ENCODE results near the gene NALF2. TPM values are rescaled to one million over a fixed set of nuclear protein-coding genes. Genes with fewer than 3 reads are reported as not detected.

The NALF2 gene
- total RNA-seq, 1 experiment from 2014 or later = not detected

GRCh38 chrX:69507500-69507789 lies 3.3 kb downstream of the NALF2 start:
- CTCF ChIA-PET = no interaction called here
- TF ChIP-seq, protein P1, sequence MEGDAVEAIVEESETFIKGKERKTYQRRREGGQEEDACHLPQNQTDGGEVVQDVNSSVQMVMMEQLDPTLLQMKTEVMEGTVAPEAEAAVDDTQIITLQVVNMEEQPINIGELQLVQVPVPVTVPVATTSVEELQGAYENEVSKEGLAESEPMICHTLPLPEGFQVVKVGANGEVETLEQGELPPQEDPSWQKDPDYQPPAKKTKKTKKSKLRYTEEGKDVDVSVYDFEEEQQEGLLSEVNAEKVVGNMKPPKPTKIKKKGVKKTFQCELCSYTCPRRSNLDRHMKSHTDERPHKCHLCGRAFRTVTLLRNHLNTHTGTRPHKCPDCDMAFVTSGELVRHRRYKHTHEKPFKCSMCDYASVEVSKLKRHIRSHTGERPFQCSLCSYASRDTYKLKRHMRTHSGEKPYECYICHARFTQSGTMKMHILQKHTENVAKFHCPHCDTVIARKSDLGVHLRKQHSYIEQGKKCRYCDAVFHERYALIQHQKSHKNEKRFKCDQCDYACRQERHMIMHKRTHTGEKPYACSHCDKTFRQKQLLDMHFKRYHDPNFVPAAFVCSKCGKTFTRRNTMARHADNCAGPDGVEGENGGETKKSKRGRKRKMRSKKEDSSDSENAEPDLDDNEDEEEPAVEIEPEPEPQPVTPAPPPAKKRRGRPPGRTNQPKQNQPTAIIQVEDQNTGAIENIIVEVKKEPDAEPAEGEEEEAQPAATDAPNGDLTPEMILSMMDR (conservative IDR thresholded peaks at IDR 0.05) = no peak
- TF ChIP-seq EZH2 (IDR thresholded peaks at IDR 0.05; ENCODE audit: low read depth) = no peak
- POLR2A ChIA-PET (ENCODE audit: unreplicated experiment) = no interaction called here
- BruUV-seq (replicated peaks) = no TSS peak
- Histone ChIP-seq H3K79me2 (ENCODE audit: low read depth) (no peaks in the 10 kb centered on the region), H3K9me2 (ENCODE audit: insufficient read depth) (no peaks in the 10 kb centered on the region), H3K27ac (no peak overlapping the region), H3K36me3 (ENCODE audit: low read depth) (no peaks in the 10 kb centered on the region), H3K9me3 (ENCODE audit: insufficient read depth, low read depth) (no peaks in the 10 kb centered on the region), H2AFZ (no peak overlapping the region), H3K4me1 (replicated peaks; ENCODE audit: insufficient read depth) (no peaks in the 10 kb centered on the region), H3K4me2 (no peak overlapping the region), H3K4me3 (no peak overlapping the region), H3K27me3 (ENCODE audit: insufficient read depth, low read depth) (no peaks in the 10 kb centered on the region), H4K20me1 (ENCODE audit: insufficient read depth) (no peaks in the 10 kb centered on the region), H3F3A (ENCODE audit: insufficient read depth, low read depth) (no peaks in the 10 kb centered on the region)
- intact Hi-C loops (cut with micrococcal nuclease; ENCODE audit: unreplicated experiment) = no loop called here
- no peak for DNase-seq

- no peaks in the 10 kb centered on the region for H3K36me3 ChIP-seq (ENCODE audit: low read depth)
- H3K4me1 ChIP-seq (replicated peaks; ENCODE audit: insufficient read depth) = no peaks in the 10 kb centered on the region
- H2AFZ ChIP-seq = no peak overlapping the region
- no TSS peak for BruUV-seq (replicated peaks)
- H3K79me2 ChIP-seq (ENCODE audit: low read depth) = no peaks in the 10 kb centered on the region
- DNase-seq = no peak
- no peaks in the 10 kb centered on the region for H3K27me3 ChIP-seq (ENCODE audit: insufficient read depth, low read depth)
- H3K9me3 ChIP-seq (ENCODE audit: insufficient read depth, low read depth) = no peaks in the 10 kb centered on the region
- H3K4me2 ChIP-seq = no peak overlapping the region
- ChIA-PET POLR2A (ENCODE audit: unreplicated experiment) (no interaction called here), CTCF (no interaction called here)
- no peak overlapping the region for H3K4me3 ChIP-seq
- no peaks in the 10 kb centered on the region for H4K20me1 ChIP-seq (ENCODE audit: insufficient read depth)
- no peaks in the 10 kb centered on the region for H3F3A ChIP-seq (ENCODE audit: insufficient read depth, low read depth)
- no peak overlapping the region for H3K27ac ChIP-seq
- no peak for TF ChIP-seq EZH2 (IDR thresholded peaks at IDR 0.05; ENCODE audit: low read depth)
- TF ChIP-seq, protein P1 (conservative IDR thresholded peaks at IDR 0.05) = no peak
- intact Hi-C loops (cut with micrococcal nuclease; ENCODE audit: unreplicated experiment) = no loop called here
- H3K9me2 ChIP-seq (ENCODE audit: insufficient read depth) = no peaks in the 10 kb centered on the region
Observed at GRCh38 chrX:69508610-69509009, 4.5 kb downstream of the NALF2 start.

DNA sequence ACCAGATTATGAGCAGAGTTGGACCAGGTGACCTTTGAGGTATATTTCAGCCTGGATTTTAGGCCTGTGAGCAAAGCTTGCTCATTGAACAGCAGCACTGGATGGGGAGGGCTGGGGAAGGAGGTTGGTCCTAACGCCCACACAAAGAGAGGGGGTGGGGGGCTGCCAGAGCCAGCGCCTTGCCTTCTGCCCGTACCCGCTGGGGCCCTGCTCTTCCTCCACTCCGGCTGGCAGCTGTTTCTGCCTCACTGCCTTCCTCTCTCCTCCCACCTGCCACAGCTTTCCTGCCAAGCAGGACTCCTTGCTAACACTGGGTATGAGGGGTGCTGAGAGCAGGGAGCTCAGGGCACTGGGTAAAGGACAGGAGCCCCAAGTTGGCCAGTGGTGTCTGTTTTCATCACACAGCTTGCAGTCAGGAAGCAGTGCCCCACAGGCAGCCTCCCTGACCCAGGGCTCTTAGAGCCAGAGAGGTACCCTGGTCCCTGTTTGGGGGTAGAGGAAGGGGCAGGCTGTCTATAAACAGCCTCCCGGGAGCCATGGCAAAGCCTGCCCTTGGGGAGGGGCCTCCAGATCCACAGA lies 6.1 kb downstream of the NALF2 start:
- no peaks in the 10 kb centered on the region for H3K36me3 ChIP-seq (ENCODE audit: low read depth)
- no peak overlapping the region for H2AFZ ChIP-seq
- H3K4me2 ChIP-seq = no peak overlapping the region
- no peak overlapping the region for H3K27ac ChIP-seq
- no peaks in the 10 kb centered on the region for H3K4me1 ChIP-seq (replicated peaks; ENCODE audit: insufficient read depth)
- DNase-seq = no peak
- no peaks in the 10 kb centered on the region for H4K20me1 ChIP-seq (ENCODE audit: insufficient read depth)
- no peaks in the 10 kb centered on the region for H3F3A ChIP-seq (ENCODE audit: insufficient read depth, low read depth)
- no peak overlapping the region for H3K4me3 ChIP-seq
- H3K79me2 ChIP-seq (ENCODE audit: low read depth) = no peaks in the 10 kb centered on the region
- no peaks in the 10 kb centered on the region for H3K27me3 ChIP-seq (ENCODE audit: insufficient read depth, low read depth)
- no peaks in the 10 kb centered on the region for H3K9me3 ChIP-seq (ENCODE audit: insufficient read depth, low read depth)
- TF ChIP-seq, protein P1 (conservative IDR thresholded peaks at IDR 0.05) = no peak
- TF ChIP-seq EZH2 (IDR thresholded peaks at IDR 0.05; ENCODE audit: low read depth) = no peak
- no TSS peak for BruUV-seq (replicated peaks)
- no peaks in the 10 kb centered on the region for H3K9me2 ChIP-seq (ENCODE audit: insufficient read depth)
- intact Hi-C loops (cut with micrococcal nuclease; ENCODE audit: unreplicated experiment) = no loop called here
- CTCF ChIA-PET = no interaction called here
- POLR2A ChIA-PET (ENCODE audit: unreplicated experiment) = no interaction called here

Measured in PC-9 (cell line).